ENCODE measurements around the gene HBG2. TPM values are rescaled to one million over a fixed set of nuclear protein-coding genes. Genes with fewer than 3 reads are reported as not detected.

The HBG2 gene
- total and polyA plus RNA-seq, 2 of the 8 experiments (the other 6 are each of a cell fraction or from before 2014, with no cell fraction given): 0.23 TPM; not detected in 1

GRCh38 chr11:5288906-5289550, 34.4 kb upstream of the HBG2 start:
- H4K91ac ChIP-seq (replicated peaks; ENCODE audit: insufficient read length, low read length): no peak overlapping the region
- H3K4me1 ChIP-seq (replicated peaks in 1 of 4; ENCODE audit: control insufficient read depth in 3 of 4, insufficient read depth in 4 of 4, low read length in 3 of 4): no peaks in the 10 kb centered on the region
- no peak overlapping the region for H3K56ac ChIP-seq (replicated peaks; ENCODE audit: insufficient read length, low read depth, low read length)
- H3K4ac ChIP-seq (replicated peaks; ENCODE audit: insufficient read length, low read depth, low read length): no peak overlapping the region
- no peak overlapping the region for H3K14ac ChIP-seq (ENCODE audit: insufficient read length)
- H3K23ac ChIP-seq (ENCODE audit: insufficient read length): no peak overlapping the region
- no peak for TF ChIP-seq SIN3A (conservative IDR thresholded peaks at IDR 0.05 in 1 of 2, IDR thresholded peaks at IDR 0.05 in 1 of 2; ENCODE audit: low read depth in 1 of 2, low read length in 2 of 2)
- no peak for TF ChIP-seq SP1 (IDR thresholded peaks at IDR 0.05; ENCODE audit: low read depth, low read length)
- no peak for TF ChIP-seq JUND (IDR thresholded peaks at IDR 0.05; ENCODE audit: low read length)
- no peak for TF ChIP-seq RAD21 (IDR thresholded peaks at IDR 0.05 in 1 of 2, conservative IDR thresholded peaks at IDR 0.05 in 1 of 2; ENCODE audit: low read depth in 2 of 2, low read length in 2 of 2)
- TF ChIP-seq GABPA (IDR thresholded peaks at IDR 0.05; ENCODE audit: borderline replicate concordance, insufficient read depth, low read length): no peak
- TF ChIP-seq SIRT6 (IDR thresholded peaks at IDR 0.05; ENCODE audit: low read length): no peak
- no peak for TF ChIP-seq SP4 (IDR thresholded peaks at IDR 0.05; ENCODE audit: low read length)
- TF ChIP-seq CHD2 (IDR thresholded peaks at IDR 0.05; ENCODE audit: low read length): no peak
- no peak for TF ChIP-seq CTBP2 (IDR thresholded peaks at IDR 0.05; ENCODE audit: borderline replicate concordance, insufficient read depth, insufficient read length, low read length)
- POLR2A ChIA-PET (ENCODE audit: partially characterized antibody): no interaction called here
- H2AK5ac ChIP-seq (ENCODE audit: low read depth, low read length): no peak overlapping the region
- H3K79me1 ChIP-seq (ENCODE audit: low read depth, low read length): no peaks in the 10 kb centered on the region
- no peak overlapping the region for H3K18ac ChIP-seq (ENCODE audit: extremely low read depth, low read length)
- H3K23me2 ChIP-seq (ENCODE audit: low read depth, low read length): no peaks in the 10 kb centered on the region
- no peak overlapping the region for H2BK12ac ChIP-seq (ENCODE audit: low read depth, low read length)
- no peak overlapping the region for H4K5ac ChIP-seq (ENCODE audit: insufficient read length, low read depth, low read length)
- CTCF ChIA-PET (ENCODE audit: partially characterized antibody): interaction anchor here (0.6 to 4.2 kb wide), 11 partner anchors 10 to 164 kb away, joined by 3 to 48 read pairs (median 3); no protein-coding TSS in a partner anchor
- H2BK20ac ChIP-seq (ENCODE audit: low read length): no peak overlapping the region
- H3K79me2 ChIP-seq (ENCODE audit: control insufficient read depth in 1 of 2, insufficient read depth in 2 of 2, low read length in 2 of 2): no peaks in the 10 kb centered on the region
- no peak overlapping the region for H3K27ac ChIP-seq (ENCODE audit: low read depth, low read length)
- H2BK15ac ChIP-seq (ENCODE audit: low read length): no peak overlapping the region
- H3K4me2 ChIP-seq (ENCODE audit: insufficient read depth in 1 of 2, low read depth in 2 of 2, low read length in 2 of 2): no peak overlapping the region
- DNase-seq (ENCODE audit: low read depth in 1 of 2, low spot score in 2 of 2) (no peak), FAIRE-seq (no peak)
- H3K4me3 ChIP-seq (ENCODE audit: extremely low read depth in 1 of 4, insufficient read depth in 2 of 4, low read depth in 3 of 4, low read length in 4 of 4): no peak overlapping the region
- H3K27me3 ChIP-seq (replicated peaks in 1 of 4; ENCODE audit: control insufficient read depth in 3 of 4, extremely low read depth in 1 of 4, insufficient read depth in 3 of 4, low read length in 3 of 4): no peaks in the 10 kb centered on the region
- 89% methylated on average over 6 of the region's 6 CpGs; no CpG with 5 or more reads in 1 of the 2 experiments for WGBS, 2 experiments (ENCODE audit: extremely low coverage in 1 of 2, insufficient coverage in 1 of 2, insufficient read length in 1 of 2, insufficient replicate concordance in 2 of 2, low coverage in 1 of 2, low lambda C conversion rate in 2 of 2, missing lambda C conversion rate in 1 of 2)
- H4K20me1 ChIP-seq (replicated peaks in 1 of 2; ENCODE audit: control insufficient read depth in 1 of 2, insufficient read depth in 2 of 2, low read length in 2 of 2): no peaks in the 10 kb centered on the region
- H2BK120ac ChIP-seq (replicated peaks; ENCODE audit: low read depth, low read length): no peak overlapping the region
- 0 out of 2 replicates have a peak overlapping the region, but pooled peaks have one; percentile 50 for H2AFZ ChIP-seq (ENCODE audit: low read length)
- H3K9ac ChIP-seq (replicated peaks in 1 of 4; ENCODE audit: extremely low read depth in 1 of 4, low read depth in 3 of 4, low read length in 3 of 4): no peak overlapping the region
- H3K36me3 ChIP-seq (ENCODE audit: control insufficient read depth in 2 of 4, insufficient read depth in 4 of 4, low read length in 3 of 4): no peaks in the 10 kb centered on the region
- no peaks in the 10 kb centered on the region for H3K9me3 ChIP-seq (ENCODE audit: insufficient read depth in 2 of 2, low read depth in 1 of 2, low read length in 1 of 2)
- H4K8ac ChIP-seq (ENCODE audit: extremely low read depth, insufficient read depth, low read length): no peak overlapping the region
- no peak overlapping the region for H2BK5ac ChIP-seq (ENCODE audit: low read depth, low read length)
